Cardiac muscle cell (in vitro differentiated cells and primary cell): Measurements from ENCODE around the gene CADM1. TPM values are rescaled to one million over a fixed set of nuclear protein-coding genes. Genes with fewer than 3 reads are reported as not detected.

Source experiments
- DNase-seq, 2 donors: peaks; one replicate each; pipeline versions ENCODE4 v3.0.0 to v3.0.0-alpha.2; 2010 to 2017; ENCODE audit warnings: low read depth in 1 of 2, low spot score in 1 of 2
- H3K27ac ChIP-seq: fragments of 200-600 bp; sonication (generic); 2 replicates; pipeline ENCODE4 v1.5.1; 2016
- H3K27me3 ChIP-seq: fragments of 200-600 bp; sonication (generic); 2 replicates; pipeline ENCODE4 v1.6.0; 2016; ENCODE audit warnings: control low read depth
- H3K36me3 ChIP-seq: fragments of 200-600 bp; sonication (generic); 2 replicates; pipeline ENCODE4 v1.5.1; 2016; ENCODE audit warnings: control low read depth
- H3K4me1 ChIP-seq: fragments of 200-600 bp; sonication (generic); 2 replicates; pipeline ENCODE4 v1.8.1; 2017; ENCODE audit warnings: low read depth, mild to moderate bottlenecking, mixed run types
- H3K4me3 ChIP-seq: fragments of 200-600 bp; sonication (generic); 2 replicates; pipeline ENCODE4 v1.5.1; 2016; ENCODE audit warnings: mild to moderate bottlenecking
- H3K9me3 ChIP-seq: fragments of 200-600 bp; sonication (generic); 2 replicates; pipeline ENCODE4 v1.5.1; 2017; ENCODE audit warnings: low read depth, mild to moderate bottlenecking, control low read depth
- polyA plus RNA-seq: library from polyadenylated mRNA; unstranded; fragments of >200 nt; fragmentation: Nextera tagmentation; extraction: Ambion mirVana; gene quantifications from 2 replicates; pipeline ENCODE4 v1.2.1, GENCODE V29; 2016
- total RNA-seq: library from RNA; depleted of rRNA; stranded (reverse); fragments of >200 nt; gene quantifications from 2 replicates; pipeline ENCODE4 v1.2.3, GENCODE V29; 2016
- TF ChIP-seq, protein P1 (sequence below): IDR thresholded peaks from 2 replicates; pipeline ENCODE4 v1.5.1; 2012; ENCODE audit warnings: low read depth, mild to moderate bottlenecking, low read length

Gene CADM1
- total and polyA plus RNA-seq, 2 experiments from 2014 or later: 113 to 149 TPM

DNA sequence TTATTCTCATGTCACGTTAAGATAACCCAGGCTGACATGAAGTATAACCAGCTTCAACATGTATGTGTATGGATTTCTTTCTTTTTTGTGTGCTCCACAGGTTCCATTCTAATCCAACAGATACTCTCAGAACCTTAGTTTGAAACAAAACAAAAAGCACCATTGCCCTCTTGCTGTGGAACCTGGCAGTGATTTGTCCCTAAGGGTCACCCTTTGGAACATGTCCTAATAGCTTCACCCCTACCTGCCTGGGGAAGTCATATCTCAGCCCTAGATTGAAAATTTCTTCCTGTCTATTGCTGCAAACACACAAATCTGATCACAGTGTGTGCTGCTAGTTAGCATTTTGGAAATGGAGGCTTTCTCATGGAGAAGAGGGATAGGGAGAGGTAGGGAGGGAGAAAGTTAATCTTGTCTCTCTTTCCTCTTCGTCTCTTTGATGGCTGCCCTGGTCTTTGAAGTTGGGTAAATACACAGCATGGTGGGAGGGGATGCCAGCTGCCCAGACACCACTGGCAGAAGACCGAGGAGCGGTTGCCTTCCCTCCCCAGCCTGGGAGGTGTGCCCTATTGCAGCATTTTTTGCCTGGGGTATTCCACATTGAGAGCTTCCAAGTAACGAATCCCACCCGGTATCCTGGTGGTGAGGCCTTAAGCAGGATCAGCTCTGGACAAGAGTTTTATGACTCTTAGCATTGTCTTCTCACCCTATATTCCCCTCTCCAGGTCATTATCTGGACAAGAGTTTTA lies 11.6 kb upstream of the CADM1 start:
- H3K36me3 ChIP-seq: no peaks in the 10 kb centered on the region
- peaks cover 6% of the 10 kb centered on the region for H3K27me3 ChIP-seq
- TF ChIP-seq, protein P1, sequence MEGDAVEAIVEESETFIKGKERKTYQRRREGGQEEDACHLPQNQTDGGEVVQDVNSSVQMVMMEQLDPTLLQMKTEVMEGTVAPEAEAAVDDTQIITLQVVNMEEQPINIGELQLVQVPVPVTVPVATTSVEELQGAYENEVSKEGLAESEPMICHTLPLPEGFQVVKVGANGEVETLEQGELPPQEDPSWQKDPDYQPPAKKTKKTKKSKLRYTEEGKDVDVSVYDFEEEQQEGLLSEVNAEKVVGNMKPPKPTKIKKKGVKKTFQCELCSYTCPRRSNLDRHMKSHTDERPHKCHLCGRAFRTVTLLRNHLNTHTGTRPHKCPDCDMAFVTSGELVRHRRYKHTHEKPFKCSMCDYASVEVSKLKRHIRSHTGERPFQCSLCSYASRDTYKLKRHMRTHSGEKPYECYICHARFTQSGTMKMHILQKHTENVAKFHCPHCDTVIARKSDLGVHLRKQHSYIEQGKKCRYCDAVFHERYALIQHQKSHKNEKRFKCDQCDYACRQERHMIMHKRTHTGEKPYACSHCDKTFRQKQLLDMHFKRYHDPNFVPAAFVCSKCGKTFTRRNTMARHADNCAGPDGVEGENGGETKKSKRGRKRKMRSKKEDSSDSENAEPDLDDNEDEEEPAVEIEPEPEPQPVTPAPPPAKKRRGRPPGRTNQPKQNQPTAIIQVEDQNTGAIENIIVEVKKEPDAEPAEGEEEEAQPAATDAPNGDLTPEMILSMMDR: no peak
- no peaks in the 10 kb centered on the region for H3K9me3 ChIP-seq
- no peaks in the 10 kb centered on the region for H3K4me1 ChIP-seq
- H3K27ac ChIP-seq: no peak overlapping the region
- DNase-seq: no peak
- H3K4me3 ChIP-seq: no peak overlapping the region

DNA sequence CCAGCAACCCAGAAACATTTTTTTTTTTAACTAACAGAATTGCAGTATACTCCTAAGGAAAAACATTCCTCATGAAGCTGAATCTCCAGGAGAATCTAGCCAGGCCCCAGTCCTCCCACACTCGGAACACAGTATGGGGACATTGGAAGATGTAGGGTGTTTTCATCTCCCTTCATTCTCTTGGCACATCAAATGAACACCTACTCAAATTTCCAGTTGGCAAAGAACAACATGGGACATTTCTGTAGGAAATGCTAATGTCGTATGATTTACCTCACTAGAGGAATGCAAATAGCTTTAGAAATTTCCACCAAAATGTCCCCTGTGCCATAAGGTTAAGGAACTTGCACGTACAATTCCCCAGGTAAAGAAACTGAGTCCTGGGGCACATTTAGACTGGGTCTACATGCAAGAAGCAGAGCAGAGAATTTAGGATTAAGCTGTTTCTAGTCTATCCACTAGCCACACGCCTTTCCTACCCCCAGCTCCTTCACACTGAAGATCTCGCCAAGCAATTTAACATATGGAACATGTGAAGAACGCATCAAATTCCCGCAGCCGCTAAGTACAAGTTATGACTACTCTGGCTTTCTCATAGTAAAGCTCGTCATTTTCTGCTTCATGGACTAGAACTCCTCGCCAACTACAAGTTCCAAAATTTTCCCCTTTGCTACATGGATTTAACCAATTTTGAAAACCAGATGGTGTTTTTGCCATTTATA lies 2.9 kb upstream of the CADM1 start:
- Histone ChIP-seq H3K4me1 (no peaks in the 10 kb centered on the region), H3K27me3 (peaks cover 9% of the 10 kb centered on the region)
- TF ChIP-seq, protein P1: no peak

DNA sequence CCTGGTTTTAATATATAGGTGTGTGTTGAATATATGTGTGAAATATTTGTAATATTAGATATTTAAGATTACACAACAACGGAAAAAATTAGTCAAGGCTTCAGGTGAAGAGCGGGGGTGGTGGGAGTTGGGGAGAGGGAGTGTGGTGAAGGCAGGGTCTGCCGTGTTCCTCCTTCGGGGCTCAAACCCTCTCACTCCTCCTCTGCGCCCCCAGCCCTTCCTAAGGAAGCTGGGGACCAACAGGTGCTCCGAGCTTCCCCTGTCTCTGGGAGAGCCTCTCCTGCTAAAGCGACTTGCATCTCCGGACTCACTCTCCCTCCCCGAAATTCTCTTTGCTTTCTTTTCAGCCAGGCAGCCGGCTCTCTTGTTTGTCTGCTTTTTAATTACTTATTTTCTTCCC lies 960 bp upstream of the CADM1 start:
- no peaks in the 10 kb centered on the region for H3K36me3 ChIP-seq
- H3K9me3 ChIP-seq: no peaks in the 10 kb centered on the region
- TF ChIP-seq, protein P1: no peak
- peak overlapping the region; percentile 71 for H3K4me3 ChIP-seq
- H3K27ac ChIP-seq: peak overlapping the region; percentile 77
- DNase-seq: peak in 1 of 2 donors; percentile 22
- H3K4me1 ChIP-seq: peaks cover 9% of the 10 kb centered on the region
- H3K27me3 ChIP-seq: peaks cover 6% of the 10 kb centered on the region

More for the DNA sequence above, 2.9 kb upstream of the CADM1 start:
- no peak overlapping the region for H3K4me3 ChIP-seq
- DNase-seq: no peak
- no peaks in the 10 kb centered on the region for H3K9me3 ChIP-seq
- H3K27ac ChIP-seq: no peak overlapping the region
- H3K36me3 ChIP-seq: no peaks in the 10 kb centered on the region

DNA sequence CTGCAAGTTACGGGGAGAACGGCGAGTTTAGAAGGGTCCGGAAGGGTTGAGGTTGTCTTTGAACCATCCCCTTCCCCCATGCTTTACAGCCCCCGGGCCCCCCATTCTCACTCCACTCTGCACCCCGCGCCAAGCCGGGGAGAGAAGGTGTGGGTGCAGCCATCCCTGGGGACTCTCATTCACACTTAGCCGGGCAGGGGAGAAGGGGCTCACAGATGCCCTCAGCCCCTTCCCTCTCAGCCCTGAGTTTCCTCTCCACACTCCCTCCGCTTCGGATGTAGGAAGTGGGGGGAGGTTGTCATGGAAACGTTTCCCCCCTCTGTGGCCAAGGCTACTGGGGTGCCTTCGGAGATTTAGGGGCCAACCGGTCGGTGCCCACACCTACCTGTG lies 334 bp downstream of the CADM1 start:
- peak overlapping the region; percentile 40 for H3K27ac ChIP-seq
- peaks cover 6% of the 10 kb centered on the region for H3K27me3 ChIP-seq
- H3K4me3 ChIP-seq: peak overlapping the region; percentile 71
- no peaks in the 10 kb centered on the region for H3K9me3 ChIP-seq
- peaks cover 9% of the 10 kb centered on the region for H3K4me1 ChIP-seq
- no peaks in the 10 kb centered on the region for H3K36me3 ChIP-seq
- DNase-seq: no peak
- TF ChIP-seq, protein P1: no peak

DNA sequence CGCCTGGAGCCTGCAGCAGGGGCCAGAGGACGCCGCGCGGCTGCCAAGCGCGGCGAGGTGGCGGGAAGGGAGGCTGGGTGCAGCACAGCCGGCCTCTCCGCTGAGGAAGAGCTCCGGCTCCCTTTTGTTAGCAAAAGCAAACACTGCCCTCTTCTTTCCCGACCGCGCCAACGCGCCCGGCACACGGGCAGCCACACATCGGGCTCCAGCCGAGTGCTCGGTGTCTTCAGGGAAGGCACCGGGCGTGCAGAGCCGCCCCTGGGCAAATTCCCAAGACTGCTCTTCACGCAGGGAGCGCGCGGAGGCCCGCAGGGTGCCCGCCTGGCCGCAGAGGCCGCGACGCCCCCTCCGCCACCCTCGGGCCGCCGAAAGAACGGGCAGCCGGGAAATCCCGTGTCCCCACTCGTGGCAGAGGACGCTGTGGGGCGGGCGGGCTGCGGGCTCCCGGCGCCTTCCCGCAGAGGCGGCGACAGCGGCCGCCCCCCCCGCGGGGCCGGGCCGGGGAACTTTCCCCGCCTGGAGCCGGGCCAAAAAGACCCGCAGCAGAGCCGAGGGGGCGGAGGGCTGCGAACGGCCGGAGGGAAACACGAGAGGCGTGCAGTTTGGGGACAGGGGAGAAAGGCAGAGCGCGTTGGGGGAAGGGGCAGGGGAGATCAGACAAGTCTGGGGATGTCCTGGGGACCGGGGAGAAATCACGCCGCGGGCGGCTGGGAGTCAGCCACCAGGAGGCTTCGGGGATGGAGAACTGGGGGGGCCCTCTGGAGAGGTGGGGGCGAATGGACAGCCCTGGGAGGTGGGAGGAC lies 931 bp downstream of the CADM1 start:
- DNase-seq: peak; percentile 29 to 86
- H3K27ac ChIP-seq: peak overlapping the region; percentile 18
- peaks cover 6% of the 10 kb centered on the region for H3K27me3 ChIP-seq
- H3K4me1 ChIP-seq: peaks cover 9% of the 10 kb centered on the region
- no peaks in the 10 kb centered on the region for H3K9me3 ChIP-seq
- no peaks in the 10 kb centered on the region for H3K36me3 ChIP-seq
- TF ChIP-seq, protein P1: peak; percentile 24
- H3K4me3 ChIP-seq: peak overlapping the region; percentile 71
